ENCODE measurements around the gene FRMD4B. TPM values are rescaled to one million over a fixed set of nuclear protein-coding genes. Genes with fewer than 3 reads are reported as not detected.
"Not testable (repeated sequence)": the region's sequence is repeated elsewhere in the genome, so short reads cannot be mapped to it uniquely, and the experiment has no call there.

The FRMD4B gene
- total RNA-seq, 1 experiment from 2014 or later, result 1.8 TPM

GRCh38 chr3:69244039-69244438, 141.8 kb downstream of the FRMD4B start:
- DNase-seq (ENCODE audit: low read depth), result no peak

DNA sequence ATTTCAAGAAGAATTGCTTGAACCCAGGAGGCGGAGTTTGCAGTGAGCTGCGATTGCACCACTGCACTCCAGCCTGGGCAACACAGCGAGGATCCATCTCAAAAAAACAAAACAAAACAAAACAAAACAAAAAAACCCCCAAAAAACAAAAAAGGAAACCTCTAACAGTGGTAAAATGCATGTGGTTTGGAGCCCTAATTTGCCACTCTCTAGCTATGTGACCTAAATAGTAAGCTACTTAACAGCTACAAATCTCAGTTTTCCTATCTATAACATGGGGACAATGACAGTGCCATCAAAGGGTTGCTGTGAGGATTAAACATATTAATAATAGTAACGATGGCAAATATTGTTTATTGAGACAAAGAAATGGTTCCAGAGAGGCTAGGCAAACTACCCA, 144.1 kb downstream of the FRMD4B start:
- no peak for DNase-seq (ENCODE audit: low read depth)

GRCh38 chr3:69240651-69241568, 145.0 kb downstream of the FRMD4B start:
- no peak for DNase-seq (ENCODE audit: low read depth)

DNA sequence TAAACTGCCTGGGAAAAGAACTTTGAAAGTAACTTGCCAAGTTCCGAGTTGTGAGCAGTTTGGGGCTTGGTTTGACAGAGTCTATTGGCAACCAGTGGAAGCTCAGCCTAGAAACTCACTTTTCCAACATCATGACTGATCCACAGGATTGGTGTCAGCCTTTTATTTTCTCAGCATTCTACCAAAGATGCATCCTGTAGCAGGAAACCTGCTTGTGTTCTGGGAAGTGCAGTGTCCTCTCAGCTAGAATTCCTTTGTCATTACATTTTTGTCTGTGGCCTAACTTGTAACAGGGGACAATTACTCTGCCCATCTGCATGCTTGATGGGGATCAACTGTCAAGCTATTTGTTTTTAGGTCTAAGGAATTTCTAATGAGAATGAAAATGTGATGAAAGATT, 146.8 kb downstream of the FRMD4B start:
- no peak for DNase-seq (ENCODE audit: low read depth)

DNA sequence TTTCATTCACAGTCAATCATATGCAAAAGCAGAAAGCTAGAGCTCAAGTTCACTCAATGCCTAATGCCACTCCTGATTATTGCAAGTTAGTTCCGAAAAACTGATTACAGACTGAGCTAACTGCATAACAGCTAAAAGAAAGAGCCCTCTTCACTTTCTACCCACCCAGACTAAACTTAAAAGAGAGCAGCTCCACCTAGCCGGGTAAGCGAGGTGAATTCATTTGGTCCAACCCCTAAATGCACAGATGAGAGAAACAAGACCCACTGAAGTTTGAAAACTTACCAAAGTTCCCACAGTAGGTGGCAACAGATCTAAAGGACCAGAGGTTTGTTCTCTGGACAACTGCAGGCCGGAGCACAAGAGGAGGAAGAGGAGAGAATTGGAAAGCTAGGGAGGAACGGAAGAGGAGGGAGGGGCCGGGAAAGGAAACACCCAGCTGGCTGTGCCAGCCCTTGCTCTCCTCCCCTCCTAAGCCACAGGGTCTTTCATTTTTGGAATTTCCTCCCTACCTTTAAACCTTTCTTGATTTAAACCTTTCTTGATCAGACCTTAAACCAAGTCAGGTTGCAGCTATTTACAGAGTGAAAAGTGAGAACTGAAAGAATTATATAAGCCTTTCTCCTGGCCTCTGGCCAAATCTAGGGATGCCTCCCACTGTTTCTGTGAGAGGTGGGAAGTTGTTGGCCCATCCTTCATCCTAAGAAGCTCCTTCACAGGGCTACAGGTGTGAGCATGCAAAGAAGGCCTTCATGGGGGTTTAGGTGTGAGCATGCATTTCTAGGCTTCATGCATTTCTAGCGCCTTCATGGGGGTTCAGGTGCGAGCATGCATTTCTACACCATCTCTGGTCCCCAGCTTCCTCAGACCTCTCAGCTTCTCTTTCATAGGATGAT, 148.8 kb downstream of the FRMD4B start:
- no peak for DNase-seq (ENCODE audit: low read depth)

- DNase-seq (ENCODE audit: low read depth), result no peak
Measured at GRCh38 chr3:69235882-69236281, 150.0 kb downstream of the FRMD4B start.

DNA sequence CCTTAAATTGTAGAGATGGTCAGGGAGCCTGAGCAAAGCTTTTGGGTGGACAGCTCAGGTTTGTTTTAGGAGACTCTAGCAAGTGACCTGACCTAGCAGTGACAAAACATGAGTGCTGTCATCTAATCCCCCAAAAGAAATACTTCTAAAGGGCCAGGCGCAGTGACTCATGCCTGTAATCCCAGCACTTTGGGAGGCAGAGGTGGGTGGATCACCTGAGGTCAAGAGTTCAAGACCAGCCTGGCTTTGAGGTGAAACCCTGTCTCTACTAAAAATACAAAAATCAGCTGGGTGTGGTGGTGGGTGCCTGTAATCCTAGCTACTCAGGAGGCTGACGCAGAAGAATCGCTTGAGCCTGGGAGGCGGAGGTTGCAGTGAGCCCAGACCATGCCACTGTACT, 150.7 kb downstream of the FRMD4B start:
- not testable (repeated sequence) for DNase-seq (ENCODE audit: low read depth)

DNA sequence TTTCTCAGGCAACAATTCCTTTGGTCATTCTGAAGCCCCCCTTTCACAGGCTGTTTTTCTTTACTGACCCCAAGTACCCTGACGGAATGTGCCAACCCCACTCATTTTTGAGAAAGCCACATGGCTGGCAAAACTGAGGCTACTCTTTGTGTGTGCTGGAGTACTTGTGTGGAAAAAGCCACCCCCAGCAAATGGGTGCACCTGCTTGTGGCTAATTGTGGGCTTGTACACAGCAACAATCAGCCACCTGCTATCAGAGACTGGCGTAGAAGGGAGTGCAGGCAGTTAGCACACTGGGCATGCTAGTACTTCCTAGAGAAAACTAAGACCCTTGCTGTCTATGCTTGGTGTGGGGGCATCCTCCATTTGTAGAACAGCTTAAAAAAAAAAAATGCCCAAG, 153.4 kb downstream of the FRMD4B start:
- no peak for DNase-seq (ENCODE audit: low read depth)

DNA sequence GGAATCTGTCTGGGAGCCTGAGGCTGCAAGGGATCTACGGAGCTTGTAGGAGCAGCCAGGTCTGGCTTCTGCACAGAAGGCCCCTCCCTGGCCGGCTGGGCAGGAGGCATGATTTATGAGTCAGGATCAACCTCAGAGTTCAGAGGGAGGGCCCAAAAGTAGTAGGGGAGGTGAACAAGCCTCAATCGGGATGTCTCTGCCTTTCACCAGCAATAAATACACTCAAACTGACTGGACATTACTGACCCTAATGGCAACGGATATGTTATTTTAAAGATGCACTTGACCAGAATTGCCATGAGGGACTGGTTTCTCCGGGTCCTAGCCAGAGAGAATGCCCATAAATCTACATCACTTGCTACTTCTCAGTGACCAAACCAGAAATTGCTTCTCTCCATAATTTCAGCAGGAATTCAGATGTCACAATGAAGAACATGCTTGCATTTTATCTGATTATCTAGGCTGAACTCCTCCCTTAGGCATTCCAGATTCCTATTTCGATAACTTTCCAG, 153.9 kb downstream of the FRMD4B start:
- no peak for DNase-seq (ENCODE audit: low read depth)

DNA sequence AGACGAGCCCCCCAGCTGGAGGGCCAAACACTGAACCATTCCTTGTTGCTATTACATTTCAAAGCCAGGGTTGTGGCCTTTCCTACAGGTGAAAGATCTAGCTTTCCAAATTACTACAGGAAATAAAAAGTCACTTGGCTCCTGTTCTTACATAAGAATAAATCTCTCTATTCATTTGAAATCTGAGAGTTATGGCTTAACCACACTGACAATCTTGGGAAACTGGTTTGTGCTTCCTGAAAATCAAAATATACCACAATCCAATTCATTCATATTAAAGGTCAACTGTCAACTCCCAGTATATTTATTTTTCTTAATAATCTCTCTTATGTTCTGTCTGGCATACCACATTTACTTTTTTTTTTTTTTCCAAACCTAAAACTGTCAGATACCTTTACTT, 159.8 kb downstream of the FRMD4B start:
- no peak for DNase-seq (ENCODE audit: low read depth)

DNA sequence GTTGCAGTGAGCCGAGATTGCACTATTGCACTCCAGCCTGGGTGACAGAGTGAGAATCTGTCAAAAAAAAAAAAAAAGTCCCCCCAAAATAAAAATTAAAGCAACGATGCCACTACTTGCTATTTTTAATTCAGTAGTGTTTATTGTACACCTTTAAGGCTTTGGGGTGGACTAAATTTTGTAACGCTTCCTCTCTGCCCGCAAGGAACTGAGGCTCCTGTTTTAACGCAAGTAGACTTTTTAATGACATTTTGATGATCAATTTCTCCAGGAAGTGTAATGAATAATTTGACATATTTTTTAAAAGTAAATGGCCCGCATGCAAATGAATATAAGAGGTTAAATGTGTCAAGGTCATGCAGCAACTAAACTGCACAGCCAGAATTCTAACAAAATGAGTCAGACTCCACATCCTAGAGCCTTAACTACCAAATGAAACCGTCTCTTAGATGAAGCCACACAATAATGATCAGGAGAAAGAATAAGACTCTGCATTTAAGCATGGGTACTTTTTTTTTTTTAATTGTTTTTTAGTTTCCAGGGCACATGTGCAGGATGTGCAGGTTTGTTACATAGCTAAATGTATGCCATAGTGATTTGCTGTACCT, 166.7 kb downstream of the FRMD4B start:
- no peak for DNase-seq (ENCODE audit: low read depth)

- no peak for DNase-seq (ENCODE audit: low read depth)
Measured at GRCh38 chr3:69218079-69218478, 167.8 kb downstream of the FRMD4B start.

DNA sequence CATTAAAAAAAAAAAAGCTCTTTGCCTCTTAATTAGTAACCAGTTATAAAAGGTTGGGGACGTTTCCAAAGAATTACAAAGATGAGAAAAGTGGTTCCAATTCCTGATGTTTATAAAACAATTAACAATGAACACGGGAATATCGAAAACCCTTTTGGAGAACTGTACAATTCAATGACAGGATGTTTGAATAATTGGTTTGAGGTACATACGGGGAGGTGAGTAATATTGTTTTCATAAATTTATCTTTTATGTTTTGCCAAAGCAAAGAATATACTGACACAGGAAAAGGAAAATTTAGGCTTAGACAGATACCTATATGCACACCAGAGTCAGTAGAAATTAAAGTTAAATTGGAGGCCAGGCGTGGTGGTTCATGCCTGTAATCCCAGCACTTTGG, 168.9 kb downstream of the FRMD4B start:
- no peak for DNase-seq (ENCODE audit: low read depth)

- DNase-seq (ENCODE audit: low read depth), result no peak
Measured at GRCh38 chr3:69214241-69214640, 171.6 kb downstream of the FRMD4B start.

GRCh38 chr3:69212411-69213160, 173.3 kb downstream of the FRMD4B start:
- DNase-seq (ENCODE audit: low read depth), result peak; percentile 21

- DNase-seq (ENCODE audit: low read depth), result no peak
Measured at GRCh38 chr3:69210068-69210730, 175.7 kb downstream of the FRMD4B start.

GRCh38 chr3:69209413-69209812, 176.5 kb downstream of the FRMD4B start:
- DNase-seq (ENCODE audit: low read depth), result no peak

- DNase-seq (ENCODE audit: low read depth), result no peak
Measured at GRCh38 chr3:69207031-69207430, 178.9 kb downstream of the FRMD4B start.

GRCh38 chr3:69205385-69205784, 180.5 kb downstream of the FRMD4B start:
- DNase-seq (ENCODE audit: low read depth), result no peak

GRCh38 chr3:69204315-69204957, 181.5 kb downstream of the FRMD4B start:
- DNase-seq (ENCODE audit: low read depth), result peak; percentile 10
